ENCODE measurements around the gene JMJD1C.

DNA sequence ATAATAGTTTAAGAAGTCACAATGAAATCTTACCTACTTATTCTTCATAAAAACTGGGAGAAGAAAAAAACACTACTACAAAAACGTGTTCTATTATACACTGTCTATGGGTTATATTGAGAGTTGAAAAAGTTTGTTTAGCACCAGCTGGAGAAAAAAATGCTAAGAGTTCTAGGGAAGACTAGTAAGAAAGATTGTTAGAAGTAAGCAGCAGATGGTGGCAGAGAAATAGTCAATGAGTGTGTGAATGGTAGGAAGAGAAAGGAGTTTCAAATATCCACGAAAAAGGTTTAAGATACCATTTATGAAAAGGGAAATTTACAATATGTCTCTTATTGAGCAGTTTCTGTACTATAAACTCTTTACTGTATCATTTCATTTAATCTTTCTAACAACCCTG lies 208.0 kb downstream of the JMJD1C start:
- TF ChIP-seq, protein P1, sequence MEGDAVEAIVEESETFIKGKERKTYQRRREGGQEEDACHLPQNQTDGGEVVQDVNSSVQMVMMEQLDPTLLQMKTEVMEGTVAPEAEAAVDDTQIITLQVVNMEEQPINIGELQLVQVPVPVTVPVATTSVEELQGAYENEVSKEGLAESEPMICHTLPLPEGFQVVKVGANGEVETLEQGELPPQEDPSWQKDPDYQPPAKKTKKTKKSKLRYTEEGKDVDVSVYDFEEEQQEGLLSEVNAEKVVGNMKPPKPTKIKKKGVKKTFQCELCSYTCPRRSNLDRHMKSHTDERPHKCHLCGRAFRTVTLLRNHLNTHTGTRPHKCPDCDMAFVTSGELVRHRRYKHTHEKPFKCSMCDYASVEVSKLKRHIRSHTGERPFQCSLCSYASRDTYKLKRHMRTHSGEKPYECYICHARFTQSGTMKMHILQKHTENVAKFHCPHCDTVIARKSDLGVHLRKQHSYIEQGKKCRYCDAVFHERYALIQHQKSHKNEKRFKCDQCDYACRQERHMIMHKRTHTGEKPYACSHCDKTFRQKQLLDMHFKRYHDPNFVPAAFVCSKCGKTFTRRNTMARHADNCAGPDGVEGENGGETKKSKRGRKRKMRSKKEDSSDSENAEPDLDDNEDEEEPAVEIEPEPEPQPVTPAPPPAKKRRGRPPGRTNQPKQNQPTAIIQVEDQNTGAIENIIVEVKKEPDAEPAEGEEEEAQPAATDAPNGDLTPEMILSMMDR (IDR thresholded peaks at IDR 0.05) = no peak
- TF ChIP-seq POLR2A (IDR thresholded peaks at IDR 0.05) = no peak
